Astrocyte (in vitro differentiated cells and primary cell): ENCODE results near the gene GK. TPM values are rescaled to one million over a fixed set of nuclear protein-coding genes. Genes with fewer than 3 reads are reported as not detected.
A peak's percentile ranks its signal among the peaks of the same experiment; 100 is the strongest.

Source experiments
- DNase-seq: peaks from one replicate; pipeline ENCODE4 v3.0.0-alpha.2; 2010; ENCODE audit warnings: low read depth
- FAIRE-seq: peaks from 2 replicates; lab custom pipeline; 2011; peaks lifted over from hg19 to GRCh38; lab: Jason Lieb, UNC
- H2AFZ ChIP-seq: 2 replicates; pipeline ENCODE4 v1.6.0; 2012; ENCODE audit warnings: low read depth, low read length, inconsistent platforms
- H3K27ac ChIP-seq: 2 replicates; pipeline ENCODE4 v1.5.1; 2011; ENCODE audit warnings: low read depth, low read length, inconsistent platforms
- H3K27me3 ChIP-seq: 2 replicates; pipeline ENCODE4 v1.6.0; 2011; ENCODE audit warnings: low read length, inconsistent platforms; ENCODE audit not compliant: insufficient read depth
- H3K36me3 ChIP-seq: 2 replicates; pipeline ENCODE4 v1.5.1; 2011; ENCODE audit warnings: low read length, inconsistent platforms; ENCODE audit not compliant: insufficient read depth
- H3K4me1 ChIP-seq: 2 replicates; pipeline ENCODE4 v1.5.1; 2011; ENCODE audit warnings: low read length, inconsistent platforms; ENCODE audit not compliant: insufficient read depth
- H3K4me2 ChIP-seq: 2 replicates; pipeline ENCODE4 v1.6.0; 2012; ENCODE audit warnings: low read length, inconsistent platforms
- H3K4me3 ChIP-seq: 2 replicates; pipeline ENCODE4 v1.5.1; 2011; ENCODE audit warnings: low read depth, mild to moderate bottlenecking, low read length, inconsistent platforms; ENCODE audit not compliant: insufficient read depth
- H3K79me2 ChIP-seq: 2 replicates; pipeline ENCODE4 v1.6.0; 2012; ENCODE audit warnings: mild to moderate bottlenecking, low read length, inconsistent platforms; ENCODE audit not compliant: insufficient read depth
- H3K9ac ChIP-seq: 2 replicates; pipeline ENCODE4 v1.6.0; 2012; ENCODE audit warnings: mild to moderate bottlenecking, low read length, inconsistent platforms
- H3K9me3 ChIP-seq: 2 replicates; pipeline ENCODE4 v1.5.1; 2012; ENCODE audit warnings: low read depth, mild to moderate bottlenecking, low read length, inconsistent platforms; ENCODE audit not compliant: insufficient read depth
- H4K20me1 ChIP-seq: 2 replicates; pipeline ENCODE4 v1.6.0; 2012; ENCODE audit warnings: low read length, inconsistent platforms; ENCODE audit not compliant: insufficient read depth
- H3K27ac Mint-ChIP-seq: one replicate; pipeline ENCODE4 v1.8.0; 2021; ENCODE audit warnings: mild to moderate bottlenecking, mixed read lengths; ENCODE audit not compliant: unreplicated experiment
- H3K27me3 Mint-ChIP-seq: one replicate; pipeline ENCODE4 v1.8.0; 2021; ENCODE audit warnings: low read depth, mixed read lengths; ENCODE audit not compliant: unreplicated experiment
- H3K36me3 Mint-ChIP-seq: one replicate; pipeline ENCODE4 v1.8.0; 2021; ENCODE audit warnings: low read depth, mixed read lengths; ENCODE audit not compliant: unreplicated experiment
- H3K4me1 Mint-ChIP-seq: one replicate; pipeline ENCODE4 v1.8.0; 2021; ENCODE audit warnings: low read depth, mixed read lengths; ENCODE audit not compliant: unreplicated experiment
- H3K4me3 Mint-ChIP-seq: one replicate; pipeline ENCODE4 v1.8.0; 2021; ENCODE audit warnings: mild to moderate bottlenecking, moderate library complexity, mixed read lengths; ENCODE audit not compliant: unreplicated experiment
- H3K9me3 Mint-ChIP-seq: one replicate; pipeline ENCODE4 v1.8.0; 2021; ENCODE audit warnings: mild to moderate bottlenecking, mixed read lengths; ENCODE audit not compliant: unreplicated experiment
- EZH2 ChIP-seq: IDR thresholded peaks from 2 replicates; pipeline ENCODE4 v1.6.1; 2012; ENCODE audit warnings: mild to moderate bottlenecking, low read length, inconsistent platforms; ENCODE audit not compliant: insufficient read depth
- total RNA-seq: library from RNA; stranded (reverse); gene quantifications from 2 replicates; pipeline ENCODE4 v1.2.1, GENCODE V29; 2021
- TF ChIP-seq, protein P1 (sequence below): IDR thresholded peaks from 2 replicates; pipeline ENCODE4 v1.5.1; 2011; ENCODE audit warnings: low read depth, mild to moderate bottlenecking, inconsistent platforms, low read length, moderate library complexity; ENCODE audit not compliant: insufficient read depth

Gene GK
- total RNA-seq, 1 donor from 2014 or later: 2.8 TPM

DNA sequence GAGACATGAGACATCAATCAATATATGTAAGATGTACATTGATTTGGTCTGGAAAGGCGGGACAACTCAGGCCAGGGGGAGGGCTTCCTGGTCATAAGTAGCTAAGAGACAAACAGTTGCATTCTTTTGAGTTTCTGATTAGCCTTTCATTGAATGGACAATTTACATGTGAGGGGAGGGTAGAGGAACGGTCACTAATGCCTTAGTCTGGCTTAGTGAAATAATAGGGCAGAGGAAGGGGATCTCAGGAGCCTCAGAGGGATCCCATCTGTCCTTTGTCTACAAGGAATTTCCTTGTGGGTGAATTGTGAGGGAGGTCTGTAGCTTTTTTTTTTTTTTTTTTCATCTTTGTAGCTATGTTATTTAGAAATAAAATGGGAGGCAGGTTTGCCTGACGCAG, 88.3 kb downstream of the GK start:
- Histone ChIP-seq H4K20me1 (no peaks in the 10 kb centered on the region), H3K27ac (no peak overlapping the region)
- no peak overlapping the region for H3K27ac Mint-ChIP-seq

GRCh38 chrX:30748342-30748960, 95.2 kb downstream of the GK start:
- no peak for TF ChIP-seq EZH2
- TF ChIP-seq, protein P1, sequence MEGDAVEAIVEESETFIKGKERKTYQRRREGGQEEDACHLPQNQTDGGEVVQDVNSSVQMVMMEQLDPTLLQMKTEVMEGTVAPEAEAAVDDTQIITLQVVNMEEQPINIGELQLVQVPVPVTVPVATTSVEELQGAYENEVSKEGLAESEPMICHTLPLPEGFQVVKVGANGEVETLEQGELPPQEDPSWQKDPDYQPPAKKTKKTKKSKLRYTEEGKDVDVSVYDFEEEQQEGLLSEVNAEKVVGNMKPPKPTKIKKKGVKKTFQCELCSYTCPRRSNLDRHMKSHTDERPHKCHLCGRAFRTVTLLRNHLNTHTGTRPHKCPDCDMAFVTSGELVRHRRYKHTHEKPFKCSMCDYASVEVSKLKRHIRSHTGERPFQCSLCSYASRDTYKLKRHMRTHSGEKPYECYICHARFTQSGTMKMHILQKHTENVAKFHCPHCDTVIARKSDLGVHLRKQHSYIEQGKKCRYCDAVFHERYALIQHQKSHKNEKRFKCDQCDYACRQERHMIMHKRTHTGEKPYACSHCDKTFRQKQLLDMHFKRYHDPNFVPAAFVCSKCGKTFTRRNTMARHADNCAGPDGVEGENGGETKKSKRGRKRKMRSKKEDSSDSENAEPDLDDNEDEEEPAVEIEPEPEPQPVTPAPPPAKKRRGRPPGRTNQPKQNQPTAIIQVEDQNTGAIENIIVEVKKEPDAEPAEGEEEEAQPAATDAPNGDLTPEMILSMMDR: no peak
- Histone ChIP-seq H4K20me1 (no peaks in the 10 kb centered on the region), H3K79me2 (no peaks in the 10 kb centered on the region), H3K27ac (no peak overlapping the region), H3K9ac (no peak overlapping the region), H3K4me2 (no peak overlapping the region), H3K27me3 (no peaks in the 10 kb centered on the region), H2AFZ (no peak overlapping the region), H3K36me3 (no peaks in the 10 kb centered on the region), H3K4me1 (no peaks in the 10 kb centered on the region), H3K4me3 (no peak overlapping the region), H3K9me3 (no peaks in the 10 kb centered on the region)
- Mint-ChIP-seq H3K27me3 (no peaks in the 10 kb centered on the region), H3K36me3 (no peaks in the 10 kb centered on the region), H3K4me3 (no peak overlapping the region), H3K4me1 (no peaks in the 10 kb centered on the region), H3K9me3 (peaks cover 7% of the 10 kb centered on the region), H3K27ac (no peak overlapping the region)
- DNase-seq (no peak), FAIRE-seq (peak; percentile 5)

More for the DNA sequence above, 88.3 kb downstream of the GK start:
- Histone ChIP-seq H3K4me1 (no peaks in the 10 kb centered on the region), H3K4me3 (no peak overlapping the region), H3K36me3 (no peaks in the 10 kb centered on the region), H3K27me3 (no peaks in the 10 kb centered on the region), H3K9ac (no peak overlapping the region), H2AFZ (no peak overlapping the region), H3K79me2 (no peaks in the 10 kb centered on the region), H3K9me3 (no peaks in the 10 kb centered on the region), H3K4me2 (no peak overlapping the region)
- Mint-ChIP-seq H3K4me3 (no peak overlapping the region), H3K9me3 (peaks cover 7% of the 10 kb centered on the region), H3K36me3 (no peaks in the 10 kb centered on the region), H3K27me3 (no peaks in the 10 kb centered on the region), H3K4me1 (no peaks in the 10 kb centered on the region)
- TF ChIP-seq EZH2: no peak
- TF ChIP-seq, protein P1: no peak
- FAIRE-seq (peak; percentile 89), DNase-seq (no peak)

- Mint-ChIP-seq H3K27ac (no peak overlapping the region), H3K27me3 (no peaks in the 10 kb centered on the region), H3K36me3 (no peaks in the 10 kb centered on the region), H3K4me3 (no peak overlapping the region), H3K9me3 (no peaks in the 10 kb centered on the region), H3K4me1 (no peaks in the 10 kb centered on the region)
- H3K79me2 ChIP-seq: no peaks in the 10 kb centered on the region
- FAIRE-seq (no peak), DNase-seq (no peak)
- H3K4me2 ChIP-seq: no peak overlapping the region
- H3K4me1 ChIP-seq: no peaks in the 10 kb centered on the region
- TF ChIP-seq EZH2: no peak
- TF ChIP-seq, protein P1: no peak
- no peaks in the 10 kb centered on the region for H3K27me3 ChIP-seq
- H4K20me1 ChIP-seq: no peaks in the 10 kb centered on the region
- no peak overlapping the region for H3K27ac ChIP-seq
- H3K4me3 ChIP-seq: no peak overlapping the region
- no peak overlapping the region for H2AFZ ChIP-seq
- no peaks in the 10 kb centered on the region for H3K9me3 ChIP-seq
- no peaks in the 10 kb centered on the region for H3K36me3 ChIP-seq
- H3K9ac ChIP-seq: no peak overlapping the region
These were observed 98.3 kb downstream of the GK start for GRCh38 chrX:30751497-30751896.
